GM12878 (cell line): ENCODE data around the gene ST3GAL5. TPM values are rescaled to one million over a fixed set of nuclear protein-coding genes. Genes with fewer than 3 reads are reported as not detected.

ENCODE experiments used
- ASH2L ChIP-seq: fragments of 300-600, 200-600 bp; sonication (generic); IDR thresholded peaks from 2 replicates; pipeline ENCODE4 v1.6.1; 2017; ENCODE audit warnings: low read depth, mild to moderate bottlenecking, borderline replicate concordance
- CBFB ChIP-seq: IDR thresholded peaks from 2 replicates; pipeline ENCODE4 v1.6.1; 2016; ENCODE audit warnings: antibody characterized with exemption, low read depth
- CBX3 ChIP-seq: fragments of 200-600 bp; sonication (generic); IDR thresholded peaks from 2 replicates; pipeline ENCODE4 v1.6.1; 2016; ENCODE audit warnings: low read depth, borderline replicate concordance
- CEBPB ChIP-seq, 2 experiments: fragments of 150-350 bp in 1 of 2; IDR thresholded peaks; 2 replicates each; pipeline ENCODE4 v1.6.1; 2012 to 2014; ENCODE audit warnings: low read depth in 2 of 2, low read length in 2 of 2, borderline replicate concordance in 1 of 2, inconsistent platforms in 1 of 2
- CEBPZ ChIP-seq: fragments of 150-350 bp; IDR thresholded peaks from 2 replicates; pipeline ENCODE4 v1.6.1; 2016; ENCODE audit warnings: low read depth, low read length
- CREM ChIP-seq: IDR thresholded peaks from 2 replicates; pipeline ENCODE4 v1.6.1; 2014; ENCODE audit warnings: antibody characterized with exemption, low read depth
- ETV6 ChIP-seq, 2 experiments: fragments of 450-650 bp in 1 of 2; IDR thresholded peaks in 1 of 2; conservative IDR thresholded peaks in 1 of 2; 2 replicates each; pipeline ENCODE4 v1.6.1; 2014; ENCODE audit warnings: antibody characterized with exemption in 1 of 2, borderline replicate concordance in 1 of 2, low read depth in 1 of 2, mild to moderate bottlenecking in 1 of 2, moderate library complexity in 1 of 2
- FOXM1 ChIP-seq: IDR thresholded peaks from 2 replicates; pipeline ENCODE4 v1.6.1; 2012; ENCODE audit warnings: low read depth, mild to moderate bottlenecking, inconsistent platforms, low read length, moderate library complexity
- HDAC6 ChIP-seq: fragments of 200-600 bp; sonication (generic); IDR thresholded peaks from one replicate; pipeline ENCODE4 v1.8.0; 2017; ENCODE audit warnings: antibody characterized with exemption; ENCODE audit not compliant: unreplicated experiment
- LARP7 ChIP-seq: fragments of 450-650 bp; IDR thresholded peaks from 2 replicates; pipeline ENCODE4 v1.6.1; 2017; ENCODE audit warnings: mild to moderate bottlenecking
- MEF2A ChIP-seq: IDR thresholded peaks from 2 replicates; pipeline ENCODE4 v1.6.1; 2011; ENCODE audit warnings: low read depth, mild to moderate bottlenecking, low read length, moderate library complexity; ENCODE audit not compliant: insufficient read depth
- MXI1 ChIP-seq: fragments of 150-350 bp; IDR thresholded peaks from 2 replicates; pipeline ENCODE4 v1.6.1; 2011; ENCODE audit warnings: low read depth, mild to moderate bottlenecking, inconsistent platforms, low read length, improper control_type of control experiment
- NBN ChIP-seq: fragments of 450-650 bp; IDR thresholded peaks from 2 replicates; pipeline ENCODE4 v1.6.1; 2016
- NFYA ChIP-seq: IDR thresholded peaks from 2 replicates; pipeline ENCODE4 v1.6.1; 2011; ENCODE audit warnings: low read depth, mild to moderate bottlenecking, low read length, improper control_type of control experiment, borderline replicate concordance
- PAX8 ChIP-seq: fragments of 450-650 bp; IDR thresholded peaks from 2 replicates; pipeline ENCODE4 v1.6.1; 2017; ENCODE audit warnings: mild to moderate bottlenecking, moderate library complexity
- POLR2A ChIP-seq: IDR thresholded peaks from 2 replicates; pipeline ENCODE4 v1.6.1; 2011; ENCODE audit warnings: low read depth, mild to moderate bottlenecking, low read length
- RB1 ChIP-seq: fragments of 450-650 bp; formaldehyde crosslinking; IDR thresholded peaks from 2 replicates; pipeline ENCODE4 v1.6.1; 2017; ENCODE audit warnings: mild to moderate bottlenecking, borderline replicate concordance
- SMAD5 ChIP-seq: IDR thresholded peaks from 2 replicates; pipeline ENCODE4 v1.6.1; 2016; ENCODE audit warnings: antibody characterized with exemption, low read depth
- STAT3 ChIP-seq: IDR thresholded peaks from 2 replicates; pipeline ENCODE4 v1.6.1; 2011; ENCODE audit warnings: low read depth, low read length, improper control_type of control experiment
- SUPT20H ChIP-seq: IDR thresholded peaks from 2 replicates; pipeline ENCODE4 v1.6.1; 2011; ENCODE audit warnings: low read depth, mild to moderate bottlenecking, low read length, moderate library complexity, borderline replicate concordance; ENCODE audit not compliant: control insufficient read depth
- TAF1 ChIP-seq: IDR thresholded peaks from 2 replicates; pipeline ENCODE4 v1.6.1; 2011; ENCODE audit warnings: mild to moderate bottlenecking, low read depth, low read length, borderline replicate concordance
- TCF3 ChIP-seq: IDR thresholded peaks from 2 replicates; pipeline ENCODE4 v1.6.1; 2012; ENCODE audit warnings: low read depth, mild to moderate bottlenecking, low read length, borderline replicate concordance; ENCODE audit not compliant: insufficient read depth
- USF2 ChIP-seq: IDR thresholded peaks from 2 replicates; pipeline ENCODE4 v1.6.1; 2011; ENCODE audit warnings: low read depth, low read length, improper control_type of control experiment, borderline replicate concordance
- YY1 ChIP-seq: IDR thresholded peaks from 2 replicates; pipeline ENCODE4 v1.6.1; 2011; ENCODE audit warnings: low read depth, mild to moderate bottlenecking, low read length
- polyA plus RNA-seq, 11 experiments: library from polyadenylated mRNA; depleted of rRNA in 4 of 11; unstranded in 6 of 11; stranded (reverse) in 5 of 11; fragments of >200 nt; fragmentation: Nextera tagmentation in 4 of 11; fragmentation: Illumina TruSeq in 1 of 11; extraction: Ambion mirVana in 4 of 11; extraction: Trizol in 1 of 11; gene quantifications; 1 replicate in 1 of 11; 2 replicates in 10 of 11; pipeline versions ENCODE4 v1.2.1 to v1.2.3, GENCODE V29; 2011 to 2016; ENCODE audit warnings: inconsistent platforms in 2 of 11, missing spikeins in 2 of 11, low read depth in 1 of 11
- total RNA-seq, 4 experiments: library from RNA; depleted of rRNA in 3 of 4; stranded (reverse); fragments of >200 nt in 3 of 4; fragmentation: Illumina TruSeq in 1 of 4; extraction: Trizol in 1 of 4; gene quantifications; 2 replicates each; pipeline versions ENCODE4 v1.2.1 to v1.2.3, GENCODE V29; 2013 to 2021
- TF ChIP-seq, protein P1 (sequence below): fragments of 450-650 bp; IDR thresholded peaks from 2 replicates; pipeline ENCODE4 v1.6.1; 2016; ENCODE audit warnings: mild to moderate bottlenecking

The ST3GAL5 gene
- total and polyA plus RNA-seq, 10 of the 15 experiments (the other 5 are each of a cell fraction or from before 2014, with no cell fraction given): 5.2 to 60.9 (median 10.2) TPM

GRCh38 chr2:85853499-85854165 lies 35.2 kb downstream of the ST3GAL5 start (continued):
- TF ChIP-seq, protein P1, sequence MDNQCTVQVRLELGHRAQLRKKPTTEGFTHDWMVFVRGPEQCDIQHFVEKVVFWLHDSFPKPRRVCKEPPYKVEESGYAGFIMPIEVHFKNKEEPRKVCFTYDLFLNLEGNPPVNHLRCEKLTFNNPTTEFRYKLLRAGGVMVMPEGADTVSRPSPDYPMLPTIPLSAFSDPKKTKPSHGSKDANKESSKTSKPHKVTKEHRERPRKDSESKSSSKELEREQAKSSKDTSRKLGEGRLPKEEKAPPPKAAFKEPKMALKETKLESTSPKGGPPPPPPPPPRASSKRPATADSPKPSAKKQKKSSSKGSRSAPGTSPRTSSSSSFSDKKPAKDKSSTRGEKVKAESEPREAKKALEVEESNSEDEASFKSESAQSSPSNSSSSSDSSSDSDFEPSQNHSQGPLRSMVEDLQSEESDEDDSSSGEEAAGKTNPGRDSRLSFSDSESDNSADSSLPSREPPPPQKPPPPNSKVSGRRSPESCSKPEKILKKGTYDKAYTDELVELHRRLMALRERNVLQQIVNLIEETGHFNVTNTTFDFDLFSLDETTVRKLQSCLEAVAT: peak; percentile 34
- no peak for TF ChIP-seq CBX3
- no peak for TF ChIP-seq SMAD5
- TF ChIP-seq ASH2L: 0 out of 2 replicates have a peak, but pooled peaks have one; percentile 28
- peak; percentile 6; the same call in 1 of the 2 replicates for TF ChIP-seq CREM
- TF ChIP-seq YY1: 0 out of 2 replicates have a peak, but pooled peaks have one; percentile 14
- peak; percentile 83 for TF ChIP-seq NBN
- no peak for TF ChIP-seq POLR2A
- TF ChIP-seq MXI1: peak; percentile 58; the same call in 1 of the 2 replicates
- no peak for TF ChIP-seq STAT3
- TF ChIP-seq PAX8: no peak
- TF ChIP-seq TCF3: 0 out of 2 replicates have a peak, but pooled peaks have one; percentile 20
- TF ChIP-seq USF2: no peak
- peak; percentile 39; the same call in 1 of the 2 replicates for TF ChIP-seq LARP7
- no peak; a peak in 1 of 4 replicates for TF ChIP-seq ETV6 (conservative IDR thresholded peaks at IDR 0.05 in 1 of 2, IDR thresholded peaks at IDR 0.05 in 1 of 2; ENCODE audit: borderline replicate concordance in 1 of 2, low read depth in 1 of 2)
- no peak for TF ChIP-seq TAF1
- TF ChIP-seq CEBPB (IDR thresholded peaks at IDR 0.05; ENCODE audit: borderline replicate concordance in 1 of 2, low read depth in 2 of 2, low read length in 2 of 2): no peak
- TF ChIP-seq RB1: 0 out of 2 replicates have a peak, but pooled peaks have one; percentile 41
- no peak for TF ChIP-seq NFYA
- TF ChIP-seq FOXM1: peak; percentile 72; the same call in 1 of the 2 replicates
- TF ChIP-seq CBFB: no peak; the same call in 1 of the 2 replicates
- peak; percentile 49; the same call in 1 of the 2 replicates for TF ChIP-seq MEF2A
- TF ChIP-seq CEBPZ: no peak
- no peak for TF ChIP-seq SUPT20H
- TF ChIP-seq HDAC6: no peak
